ENCODE data around the gene ADAMTSL1.

DNA sequence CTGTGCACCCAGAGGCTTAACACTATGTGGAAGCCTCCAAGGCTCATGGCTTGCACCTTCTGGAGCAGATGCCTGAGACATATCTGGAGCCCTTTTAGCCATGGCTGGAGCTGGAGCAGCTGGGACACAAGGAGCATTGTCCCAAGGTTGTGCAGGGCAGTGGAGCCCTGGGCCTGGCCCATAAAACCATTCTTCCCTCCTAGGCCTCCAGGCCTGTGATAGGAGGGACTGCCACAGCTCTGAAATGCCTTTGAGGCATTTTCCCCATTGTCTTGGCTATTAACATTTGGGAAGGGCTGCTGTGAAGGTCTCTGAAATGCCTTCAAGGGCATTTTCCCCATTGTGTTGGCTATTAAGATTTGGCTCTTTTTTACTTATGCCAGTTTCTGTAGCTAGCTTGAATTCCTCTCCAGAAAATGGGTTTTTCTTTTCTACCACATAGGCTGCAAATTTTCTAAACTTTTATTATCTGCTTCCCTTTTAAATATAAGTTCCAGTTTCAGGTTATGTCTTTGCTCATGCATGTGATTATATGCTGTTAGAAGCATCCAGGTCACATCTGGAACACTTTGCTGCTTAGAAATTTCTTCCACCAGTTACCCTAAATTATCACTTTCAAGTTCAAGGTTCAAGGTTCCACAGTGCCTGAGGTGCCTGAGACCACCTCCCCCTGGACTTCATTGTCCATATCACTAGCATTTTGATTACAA is 221.2 kb downstream of the ADAMTSL1 start:
- TF ChIP-seq, protein P1, sequence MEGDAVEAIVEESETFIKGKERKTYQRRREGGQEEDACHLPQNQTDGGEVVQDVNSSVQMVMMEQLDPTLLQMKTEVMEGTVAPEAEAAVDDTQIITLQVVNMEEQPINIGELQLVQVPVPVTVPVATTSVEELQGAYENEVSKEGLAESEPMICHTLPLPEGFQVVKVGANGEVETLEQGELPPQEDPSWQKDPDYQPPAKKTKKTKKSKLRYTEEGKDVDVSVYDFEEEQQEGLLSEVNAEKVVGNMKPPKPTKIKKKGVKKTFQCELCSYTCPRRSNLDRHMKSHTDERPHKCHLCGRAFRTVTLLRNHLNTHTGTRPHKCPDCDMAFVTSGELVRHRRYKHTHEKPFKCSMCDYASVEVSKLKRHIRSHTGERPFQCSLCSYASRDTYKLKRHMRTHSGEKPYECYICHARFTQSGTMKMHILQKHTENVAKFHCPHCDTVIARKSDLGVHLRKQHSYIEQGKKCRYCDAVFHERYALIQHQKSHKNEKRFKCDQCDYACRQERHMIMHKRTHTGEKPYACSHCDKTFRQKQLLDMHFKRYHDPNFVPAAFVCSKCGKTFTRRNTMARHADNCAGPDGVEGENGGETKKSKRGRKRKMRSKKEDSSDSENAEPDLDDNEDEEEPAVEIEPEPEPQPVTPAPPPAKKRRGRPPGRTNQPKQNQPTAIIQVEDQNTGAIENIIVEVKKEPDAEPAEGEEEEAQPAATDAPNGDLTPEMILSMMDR (IDR thresholded peaks at IDR 0.05; ENCODE audit: insufficient read depth, low read length, poor library complexity, severe bottlenecking), result no peak
- TF ChIP-seq EZH2phosphoT487 (conservative IDR thresholded peaks at IDR 0.05; ENCODE audit: low read length), result no peak

Data from SU-DHL-6 (cell line).